ENCODE measurements around the gene HADHB.
"Not testable (repeated sequence)": the region's sequence is repeated elsewhere in the genome, so short reads cannot be mapped to it uniquely, and the experiment has no call there.

- TF ChIP-seq CTCF (IDR thresholded peaks at IDR 0.05; ENCODE audit: low read length); EZH2 (IDR thresholded peaks at IDR 0.05; ENCODE audit: borderline replicate concordance, low read length): not testable (repeated sequence)
Observed at GRCh38 chr2:26305094-26305493, 60.4 kb downstream of the HADHB start.

Measured in OCI-LY1 (cell line).